GM12878 (cell line): ENCODE measurements around the gene ETNK2. TPM values are rescaled to one million over a fixed set of nuclear protein-coding genes. Genes with fewer than 3 reads are reported as not detected.

Experiments
- ATAC-seq: fragments of 200-7000 bp; cut with Tn5 transposase; 3 replicates; pipeline ENCODE4 v1.9.1; 2020; ENCODE audit warnings: mild to moderate bottlenecking, moderate library complexity
- BruUV-seq: library from RNA; stranded (reverse); fragments of 400-500 nt; replicated peaks from 2 replicates; lab custom pipeline; 2021; lab: Mats Ljungman, UMichigan
- CTCF ChIA-PET: fragments of 300-600 bp; sonication (Branson Sonifier 250); formaldehyde crosslinking; extraction: SDS; loops from one replicate; lab custom pipeline; 2021; ENCODE audit warnings: inconsistent platforms; lab: Yijun Ruan, JAX
- POLR2A ChIA-PET: fragments of 350-600 bp; formaldehyde crosslinking; extraction: SDS; loops from one replicate; lab custom pipeline; 2021; ENCODE audit warnings: inconsistent platforms; lab: Charles Lee
- RAD21 ChIA-PET: fragments of 300-600 bp; sonication (Branson Sonifier 250); formaldehyde crosslinking; loops from one replicate; lab custom pipeline; 2023; ENCODE audit warnings: antibody characterized with exemption; ENCODE audit not compliant: unreplicated experiment; lab: Charles Lee
- SMC1A ChIA-PET: fragments of 300-600 bp; sonication (Branson Sonifier 250); formaldehyde crosslinking; loops from one replicate; lab custom pipeline; 2023; ENCODE audit not compliant: unreplicated experiment, uncharacterized antibody; lab: Charles Lee
- DNase-seq: peaks from one replicate; pipeline ENCODE4 v3.0.0-alpha.2; 2011; ENCODE audit warnings: low read depth, low spot score
- FAIRE-seq: peaks from 3 replicates; lab custom pipeline; 2011; peaks lifted over from hg19 to GRCh38; lab: Jason Lieb, UNC
- H2AFZ ChIP-seq: 2 replicates; pipeline ENCODE4 v1.6.0; 2011; ENCODE audit warnings: low read depth, low read length, control low read depth; ENCODE audit not compliant: control insufficient read depth
- H3K27ac ChIP-seq: 2 replicates; pipeline ENCODE4 v1.5.1; 2011; ENCODE audit warnings: control low read depth; ENCODE audit not compliant: control insufficient read depth, insufficient read depth
- H3K27me3 ChIP-seq, 2 experiments: replicated peaks in 1 of 2; 2 replicates each; pipeline versions ENCODE4 v1.6.0 to v1.6.1; 2011; ENCODE audit warnings: low read length in 1 of 2; ENCODE audit not compliant: control insufficient read depth in 2 of 2, insufficient read depth in 2 of 2
- H3K36me3 ChIP-seq, 2 experiments: 2 replicates each; pipeline ENCODE4 v1.5.1; 2011; ENCODE audit warnings: low read length in 1 of 2; ENCODE audit not compliant: control insufficient read depth in 2 of 2, insufficient read depth in 2 of 2
- H3K4me1 ChIP-seq: 2 replicates; pipeline ENCODE4 v1.6.1; 2011; ENCODE audit warnings: mild to moderate bottlenecking, low read length, moderate library complexity, mixed read lengths; ENCODE audit not compliant: control insufficient read depth, insufficient read depth
- H3K4me2 ChIP-seq: 2 replicates; pipeline ENCODE4 v1.6.0; 2011; ENCODE audit warnings: control low read depth; ENCODE audit not compliant: control insufficient read depth, insufficient read depth
- H3K4me3 ChIP-seq: fragments of 200-600 bp; sonication (generic); 2 replicates; pipeline ENCODE4 v1.5.1; 2016
- H3K79me2 ChIP-seq: 2 replicates; pipeline ENCODE4 v1.6.0; 2011; ENCODE audit warnings: low read length; ENCODE audit not compliant: control insufficient read depth, insufficient read depth
- H3K9ac ChIP-seq: 2 replicates; pipeline ENCODE4 v1.8.0; 2011; ENCODE audit warnings: low read length, control low read depth, mixed read lengths; ENCODE audit not compliant: control insufficient read depth, insufficient read depth
- H3K9me3 ChIP-seq: replicated peaks from 3 replicates; pipeline ENCODE4 v1.5.1; 2011; ENCODE audit warnings: mild to moderate bottlenecking, low read length; ENCODE audit not compliant: control insufficient read depth, insufficient read depth
- H4K20me1 ChIP-seq: 2 replicates; pipeline ENCODE4 v1.6.0; 2011; ENCODE audit not compliant: control insufficient read depth, insufficient read depth
- BCL11A ChIP-seq: IDR thresholded peaks from 2 replicates; pipeline ENCODE4 v1.6.1; 2011; ENCODE audit warnings: low read depth, low read length
- BMI1 ChIP-seq: fragments of 450-650 bp; IDR thresholded peaks from 2 replicates; pipeline ENCODE4 v1.6.1; 2016; ENCODE audit warnings: mild to moderate bottlenecking, moderate library complexity, borderline replicate concordance
- CEBPZ ChIP-seq: fragments of 150-350 bp; IDR thresholded peaks from 2 replicates; pipeline ENCODE4 v1.6.1; 2016; ENCODE audit warnings: low read depth, low read length
- ELK1 ChIP-seq: IDR thresholded peaks from 2 replicates; pipeline ENCODE4 v1.6.1; 2012; ENCODE audit warnings: low read depth, low read length, improper control_type of control experiment
- ESRRA ChIP-seq: IDR thresholded peaks from 2 replicates; pipeline ENCODE4 v1.6.1; 2012; ENCODE audit warnings: mild to moderate bottlenecking, low read length, improper control_type of control experiment
- MEF2A ChIP-seq: IDR thresholded peaks from 2 replicates; pipeline ENCODE4 v1.6.1; 2011; ENCODE audit warnings: low read depth, mild to moderate bottlenecking, low read length, moderate library complexity; ENCODE audit not compliant: insufficient read depth
- MYB ChIP-seq: fragments of 150-350 bp; IDR thresholded peaks from 2 replicates; pipeline ENCODE4 v1.6.1; 2014; ENCODE audit warnings: mild to moderate bottlenecking, low read depth, low read length, borderline replicate concordance
- NKRF ChIP-seq: fragments of 450-650 bp; conservative IDR thresholded peaks from 2 replicates; pipeline ENCODE4 v1.6.1; 2017; ENCODE audit warnings: mild to moderate bottlenecking, moderate library complexity
- RCOR1 ChIP-seq: conservative IDR thresholded peaks from 2 replicates; pipeline ENCODE4 v1.6.1; 2012; ENCODE audit warnings: low read depth, low read length, improper control_type of control experiment
- SMAD5 ChIP-seq: IDR thresholded peaks from 2 replicates; pipeline ENCODE4 v1.6.1; 2016; ENCODE audit warnings: antibody characterized with exemption, low read depth
- SMC3 ChIP-seq: IDR thresholded peaks from 2 replicates; pipeline ENCODE4 v1.6.1; 2011; ENCODE audit warnings: low read length, improper control_type of control experiment, borderline replicate concordance
- SRF ChIP-seq, 2 experiments: IDR thresholded peaks; 2 replicates each; pipeline ENCODE4 v1.6.1; 2011; ENCODE audit warnings: low read depth in 2 of 2, low read length in 2 of 2, mild to moderate bottlenecking in 1 of 2, moderate library complexity in 1 of 2
- SUPT20H ChIP-seq: IDR thresholded peaks from 2 replicates; pipeline ENCODE4 v1.6.1; 2011; ENCODE audit warnings: low read depth, mild to moderate bottlenecking, low read length, moderate library complexity, borderline replicate concordance; ENCODE audit not compliant: control insufficient read depth
- TBL1XR1 ChIP-seq: IDR thresholded peaks from 2 replicates; pipeline ENCODE4 v1.6.1; 2012; ENCODE audit warnings: low read depth, low read length, improper control_type of control experiment
- ZBTB33 ChIP-seq: fragments of 450-650 bp; IDR thresholded peaks from 2 replicates; pipeline ENCODE4 v1.6.1; 2017; ENCODE audit warnings: mild to moderate bottlenecking
- ZNF24 ChIP-seq: fragments of 450-650 bp; IDR thresholded peaks from 2 replicates; pipeline ENCODE4 v1.6.1; 2017; ENCODE audit warnings: antibody characterized with exemption, mild to moderate bottlenecking
- ZNF384 ChIP-seq: IDR thresholded peaks from 2 replicates; pipeline ENCODE4 v1.6.1; 2012; ENCODE audit warnings: low read depth, mild to moderate bottlenecking, low read length, improper control_type of control experiment, borderline replicate concordance
- WGBS: methylation state at CpG from one replicate; pipeline ENCODE4 v1.1.6; 2016; ENCODE audit warnings: low lambda C conversion rate; ENCODE audit not compliant: insufficient replicate concordance, insufficient coverage; ENCODE audit errors: missing lambda C conversion rate; 5-methylcytosine and 5-hydroxymethylcytosine counted together
- in situ Hi-C: fragments of 300-500 bp; cut with MboI; formaldehyde crosslinking; loops from 9 replicates; pipeline ENCODE4 v1.14.3; 2018; ENCODE audit warnings: mixed read lengths
- intact Hi-C: fragments of 100-400 bp; cut with micrococcal nuclease; formaldehyde crosslinking; loops from one replicate; pipeline ENCODE4 v1.14.2; 2022; ENCODE audit not compliant: unreplicated experiment
- polyA plus RNA-seq, 11 experiments: library from polyadenylated mRNA; depleted of rRNA in 4 of 11; unstranded in 6 of 11; stranded (reverse) in 5 of 11; fragments of >200 nt; fragmentation: Nextera tagmentation in 4 of 11; fragmentation: Illumina TruSeq in 1 of 11; extraction: Ambion mirVana in 4 of 11; extraction: Trizol in 1 of 11; gene quantifications; 1 replicate in 1 of 11; 2 replicates in 10 of 11; pipeline versions ENCODE4 v1.2.1 to v1.2.3, GENCODE V29; 2011 to 2016; ENCODE audit warnings: inconsistent platforms in 2 of 11, missing spikeins in 2 of 11, low read depth in 1 of 11
- total RNA-seq, 4 experiments: library from RNA; depleted of rRNA in 3 of 4; stranded (reverse); fragments of >200 nt in 3 of 4; fragmentation: Illumina TruSeq in 1 of 4; extraction: Trizol in 1 of 4; gene quantifications; 2 replicates each; pipeline versions ENCODE4 v1.2.1 to v1.2.3, GENCODE V29; 2013 to 2021

Gene ETNK2
- total and polyA plus RNA-seq, 10 of the 15 experiments (the other 5 are each of a cell fraction or from before 2014, with no cell fraction given): 0.14 TPM; not detected in 9

GRCh38 chr1:204199579-204199978, 47.7 kb upstream of the ETNK2 start:
- no peak overlapping the region for H3K4me2 ChIP-seq
- ChIA-PET CTCF (interaction anchor here (1.0 kb wide), 1 partner anchor 199 kb away, joined by 3 read pairs; no protein-coding TSS in a partner anchor), POLR2A (interaction anchor here (0.8 kb wide), 1 partner anchor 24 kb away, joined by 3 read pairs; no protein-coding TSS in a partner anchor), SMC1A (interaction anchor here (1.7 kb wide), 1 partner anchor 37 kb away, joined by 7 read pairs; no protein-coding TSS in a partner anchor), RAD21 (no interaction called here)
- H4K20me1 ChIP-seq: no peaks in the 10 kb centered on the region
- in situ Hi-C loops: no loop called here
- no peak for FAIRE-seq
- H3K9ac ChIP-seq: no peak overlapping the region
- H3K36me3 ChIP-seq: no peaks in the 10 kb centered on the region
- no peak overlapping the region for H3K4me3 ChIP-seq
- H3K9me3 ChIP-seq: no peaks in the 10 kb centered on the region
- peaks cover 0 to 2% of the 10 kb centered on the region in 2 experiments; a peak in 2 of 4 replicates for H3K27me3 ChIP-seq
- H3K79me2 ChIP-seq: no peaks in the 10 kb centered on the region
- no peaks in the 10 kb centered on the region for H3K4me1 ChIP-seq
- WGBS: 28% methylated on average over 9 of the region's 9 CpGs
- H2AFZ ChIP-seq: no peak overlapping the region
- no TSS peak for BruUV-seq
- intact Hi-C loops: no loop called here
- DNase-seq: no peak
- H3K27ac ChIP-seq: no peak overlapping the region
- ATAC-seq: no peak
- no peak for TF ChIP-seq ELK1
- no peak for TF ChIP-seq CEBPZ
- no peak for TF ChIP-seq ZNF384
- TF ChIP-seq SMAD5: no peak
- TF ChIP-seq SUPT20H: no peak
- no peak for TF ChIP-seq BMI1
- no peak for TF ChIP-seq SRF (IDR thresholded peaks at IDR 0.05; ENCODE audit: low read depth in 2 of 2, low read length in 2 of 2)
- no peak for TF ChIP-seq NKRF
- no peak for TF ChIP-seq SMC3
- TF ChIP-seq TBL1XR1: no peak
- no peak for TF ChIP-seq ESRRA
- no peak for TF ChIP-seq ZBTB33
- no peak for TF ChIP-seq ZNF24
- no peak for TF ChIP-seq MYB
- TF ChIP-seq BCL11A: no peak
- no peak for TF ChIP-seq MEF2A
- TF ChIP-seq RCOR1: no peak
